ENCODE data around the gene ADRA2B.

DNA sequence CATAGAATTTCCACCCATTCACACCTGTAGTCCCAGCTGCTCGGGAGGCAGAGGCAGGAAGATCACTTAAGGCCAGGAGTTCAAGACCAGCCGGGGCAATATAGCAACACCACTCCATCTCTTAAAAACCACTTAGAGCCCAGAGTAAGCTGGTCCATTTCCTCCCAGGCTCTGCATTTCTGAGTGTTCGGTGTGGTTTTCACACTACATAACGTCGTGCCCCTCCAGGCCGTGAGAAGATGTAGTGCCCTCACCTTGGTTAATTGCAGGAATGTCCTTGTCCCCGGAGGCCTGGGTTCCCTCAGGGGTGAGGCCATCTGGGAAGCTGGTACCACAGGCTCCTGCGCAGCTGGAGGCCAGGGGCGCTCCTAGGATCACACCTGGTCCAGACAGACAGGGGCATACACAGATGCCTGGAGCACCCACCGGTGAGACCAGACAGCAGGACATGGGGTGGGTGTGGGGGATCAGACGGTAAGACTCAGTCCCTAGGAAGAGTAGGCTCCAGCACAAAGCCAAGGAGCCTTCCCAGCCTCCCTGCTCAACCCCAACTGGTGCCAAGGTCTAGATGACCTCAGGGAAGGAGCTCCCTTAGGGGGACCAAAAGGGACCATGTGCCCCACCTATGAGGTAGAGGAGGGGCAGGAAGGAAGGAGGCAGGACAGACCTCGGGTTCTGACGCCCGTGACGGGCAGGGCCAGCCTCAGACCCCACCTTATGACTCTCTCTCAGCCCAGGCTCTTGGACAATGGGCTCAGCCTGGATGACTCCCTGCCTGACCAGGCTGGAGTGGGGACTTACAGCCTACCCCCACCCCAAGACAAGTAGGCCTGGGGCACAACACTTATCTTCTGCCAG, 21.2 kb upstream of the ADRA2B start:
- TF ChIP-seq CTCF (IDR thresholded peaks at IDR 0.05): no peak
- TF ChIP-seq POLR2AphosphoS5 (IDR thresholded peaks at IDR 0.05; ENCODE audit: low read depth, low read length): no peak
